Small intestine (tissue), 7 donors: Measurements from ENCODE around the gene ADM5. TPM values are rescaled to one million over a fixed set of nuclear protein-coding genes. Genes with fewer than 3 reads are reported as not detected.

Experiments
- DNase-seq, 2 donors: peaks; one replicate each; pipeline versions ENCODE4 v3.0.0 to v3.0.0-alpha.2; 2013
- FAIRE-seq: peaks from 2 replicates; lab custom pipeline; 2012; peaks lifted over from hg19 to GRCh38; lab: Jason Lieb, UNC
- H3K27ac ChIP-seq, 3 donors: one replicate each; pipeline ENCODE4 v1.5.1; 2013; ENCODE audit warnings: low read length in 2 of 3, mild to moderate bottlenecking in 2 of 3, control low read depth in 1 of 3, inconsistent platforms in 1 of 3, low read depth in 1 of 3, moderate library complexity in 1 of 3
- H3K27me3 ChIP-seq, 3 donors: one replicate each; pipeline ENCODE4 v1.6.1; 2013; ENCODE audit warnings: low read length in 3 of 3, inconsistent platforms in 1 of 3; ENCODE audit not compliant: control insufficient read depth in 3 of 3, insufficient read depth in 3 of 3
- H3K36me3 ChIP-seq, 3 donors: one replicate each; pipeline ENCODE4 v1.6.1; 2013; ENCODE audit warnings: low read length in 3 of 3, inconsistent platforms in 1 of 3, low read depth in 1 of 3, mild to moderate bottlenecking in 1 of 3, moderate library complexity in 1 of 3; ENCODE audit not compliant: control insufficient read depth in 3 of 3, insufficient read depth in 2 of 3
- H3K4me1 ChIP-seq, 3 donors: one replicate each; pipeline ENCODE4 v1.6.1; 2013; ENCODE audit warnings: low read length in 2 of 3, inconsistent platforms in 1 of 3, low read depth in 1 of 3, mild to moderate bottlenecking in 1 of 3, moderate library complexity in 1 of 3; ENCODE audit not compliant: control insufficient read depth in 3 of 3, insufficient read depth in 2 of 3
- H3K4me3 ChIP-seq, 3 donors: one replicate each; pipeline ENCODE4 v1.5.1; 2013; ENCODE audit warnings: low read length in 3 of 3, control low read depth in 1 of 3, inconsistent platforms in 1 of 3, low read depth in 1 of 3, mild to moderate bottlenecking in 1 of 3, moderate library complexity in 1 of 3
- H3K9me3 ChIP-seq, 2 donors: one replicate each; pipeline ENCODE4 v1.6.1; 2013; ENCODE audit warnings: low read depth in 1 of 2, low read length in 1 of 2; ENCODE audit not compliant: control insufficient read depth in 2 of 2, insufficient read depth in 1 of 2
- WGBS, 3 donors: extraction: QIAGEN DNeasy Blood & Tissue Kit; methylation state at CpG; one replicate each; pipeline ENCODE4 v1.1.7; 2013; 5-methylcytosine and 5-hydroxymethylcytosine counted together
- polyA plus RNA-seq, 4 donors: library from polyadenylated mRNA; stranded (reverse) in 3 of 4; unstranded in 1 of 4; fragments of 200-250 nt in 3 of 4; fragments of 120-200 nt in 1 of 4; gene quantifications; one replicate each; pipeline versions ENCODE4 v1.2.1 to v1.2.3, GENCODE V29; 2013
- donor health status: healthy with polysubstance abuse.
- donor health status: control.
- donor health status: control.
- donor health status: Bipolar disorder and iron deficiency.
- donor health status: healthy.

The ADM5 gene
- polyA plus RNA-seq, 4 donors: 0.27 to 2.7 (median 0.84) TPM; not detected in 1

DNA sequence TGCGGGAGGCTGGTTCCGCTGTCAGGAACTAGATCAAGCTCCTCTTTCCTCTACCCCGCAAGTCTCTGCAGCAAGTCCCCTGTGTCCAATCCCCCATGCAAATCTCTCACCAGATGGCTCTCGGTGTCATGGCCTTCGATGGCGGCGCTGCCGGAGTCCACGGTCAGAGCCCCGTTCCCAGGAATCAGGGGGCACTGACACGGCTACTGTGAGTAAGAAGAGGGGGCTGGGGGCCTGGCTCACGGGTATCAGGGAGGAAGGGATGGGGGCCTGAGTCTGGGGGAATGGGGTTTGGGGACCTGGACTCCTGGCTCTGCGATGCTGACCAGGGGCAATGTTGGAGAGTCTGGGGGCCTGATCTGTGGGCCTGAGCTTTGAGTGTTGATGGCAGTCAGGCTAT is 43.4 kb upstream of the ADM5 start:
- FAIRE-seq (no peak), DNase-seq (no peak)
- Histone ChIP-seq H3K4me3 (no peak overlapping the region), H3K4me1 (peaks cover 0 to 21% (median 3%) of the 10 kb centered on the region in 3 donors), H3K27me3 (no peaks in the 10 kb centered on the region), H3K36me3 (peaks cover 4 to 58% (median 12%) of the 10 kb centered on the region in 3 donors), H3K27ac (no peak overlapping the region), H3K9me3 (no peaks in the 10 kb centered on the region)
- WGBS, 3 donors: 92 to 95% (median 94%) methylated on average over 13 of the region's 13 CpGs

GRCh38 chr19:49646586-49646985 is 42.8 kb upstream of the ADM5 start:
- H3K9me3 ChIP-seq: no peaks in the 10 kb centered on the region
- H3K4me3 ChIP-seq: no peak overlapping the region
- DNase-seq: no peak
- H3K4me1 ChIP-seq: peaks cover 0 to 15% (median 3%) of the 10 kb centered on the region in 3 donors
- 92 to 96% (median 94%) methylated on average over 17 of the region's 17 CpGs for WGBS, 3 donors
- no peak for FAIRE-seq
- H3K27me3 ChIP-seq: no peaks in the 10 kb centered on the region
- H3K36me3 ChIP-seq: peaks cover 8 to 62% (median 12%) of the 10 kb centered on the region in 3 donors
- H3K27ac ChIP-seq: no peak overlapping the region

- Histone ChIP-seq H3K27me3 (no peaks in the 10 kb centered on the region), H3K4me1 (no peaks in the 10 kb centered on the region), H3K9me3 (no peaks in the 10 kb centered on the region), H3K4me3 (no peak overlapping the region), H3K36me3 (peaks cover 24 to 86% (median 29%) of the 10 kb centered on the region in 3 donors), H3K27ac (no peak overlapping the region)
- DNase-seq: no peak
- 96 to 98% (median 98%) methylated on average over 63 to 72 of the region's 72 CpGs for WGBS, 3 donors
- no peak for FAIRE-seq
These were observed 38.2 kb upstream of the ADM5 start for GRCh38 chr19:49651029-49651819.

DNA sequence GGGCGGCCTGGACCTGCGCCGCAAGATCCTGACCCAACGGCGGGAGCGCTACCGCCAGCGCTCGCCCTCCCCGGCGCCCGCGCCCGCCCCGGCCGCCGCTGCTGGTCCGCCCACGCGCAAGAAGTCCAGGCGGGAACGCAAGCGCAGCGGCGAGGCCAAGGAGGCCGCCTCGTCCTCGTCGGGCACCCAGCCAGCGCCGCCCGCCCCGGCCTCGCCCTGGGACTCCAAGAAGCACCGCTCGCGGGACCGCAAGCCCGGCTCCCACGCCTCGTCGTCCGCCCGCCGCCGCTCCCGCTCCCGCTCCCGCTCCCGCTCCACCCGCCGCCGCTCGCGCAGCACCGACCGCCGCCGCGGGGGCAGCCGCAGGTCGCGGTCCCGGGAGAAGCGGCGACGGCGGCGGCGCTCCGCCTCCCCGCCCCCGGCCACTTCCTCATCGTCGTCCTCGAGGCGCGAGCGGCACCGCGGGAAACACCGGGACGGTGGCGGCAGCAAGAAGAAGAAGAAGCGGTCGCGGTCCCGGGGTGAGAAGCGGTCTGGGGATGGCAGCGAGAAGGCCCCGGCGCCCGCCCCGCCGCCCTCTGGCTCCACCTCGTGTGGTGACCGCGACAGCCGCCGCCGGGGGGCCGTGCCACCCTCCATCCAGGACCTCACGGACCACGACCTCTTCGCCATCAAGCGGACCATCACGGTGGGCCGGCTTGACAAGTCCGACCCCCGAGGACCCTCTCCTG is 37.4 kb upstream of the ADM5 start:
- no peak for FAIRE-seq
- peaks cover 23 to 86% (median 24%) of the 10 kb centered on the region in 3 donors for H3K36me3 ChIP-seq
- WGBS, 3 donors: 97 to 98% (median 98%) methylated on average over 68 to 110 of the region's 110 CpGs

GRCh38 chr19:49652551-49653465 is 36.6 kb upstream of the ADM5 start:
- H3K27me3 ChIP-seq: no peaks in the 10 kb centered on the region
- no peak for DNase-seq
- H3K4me3 ChIP-seq: no peak overlapping the region
- 95 to 96% (median 96%) methylated on average over 53 to 58 of the region's 58 CpGs for WGBS, 3 donors
- H3K9me3 ChIP-seq: no peaks in the 10 kb centered on the region
- FAIRE-seq: no peak
- H3K27ac ChIP-seq: no peak overlapping the region
- no peaks in the 10 kb centered on the region for H3K4me1 ChIP-seq
- peaks cover 23 to 85% (median 24%) of the 10 kb centered on the region in 3 donors for H3K36me3 ChIP-seq

More for the DNA sequence above, 37.4 kb upstream of the ADM5 start:
- Histone ChIP-seq H3K9me3 (no peaks in the 10 kb centered on the region), H3K27me3 (no peaks in the 10 kb centered on the region), H3K4me3 (no peak overlapping the region), H3K27ac (no peak overlapping the region), H3K4me1 (no peaks in the 10 kb centered on the region)
- no peak for DNase-seq

DNA sequence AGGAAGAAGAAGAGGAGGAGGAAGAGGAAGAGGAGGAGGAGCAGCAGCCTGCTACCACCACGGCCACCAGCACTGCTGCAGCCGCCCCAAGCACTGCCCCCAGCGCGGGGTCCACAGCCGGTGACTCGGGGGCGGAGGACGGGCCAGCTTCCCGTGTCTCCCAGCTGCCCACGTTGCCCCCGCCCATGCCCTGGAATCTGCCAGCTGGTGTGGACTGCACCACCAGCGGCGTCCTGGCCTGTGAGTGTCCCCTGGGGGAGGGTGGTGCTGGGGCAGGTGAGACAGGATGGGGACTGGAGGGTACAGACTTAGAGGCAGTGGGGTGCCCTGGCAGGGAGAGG is 36.0 kb upstream of the ADM5 start:
- no peak overlapping the region for H3K27ac ChIP-seq
- no peak overlapping the region for H3K4me3 ChIP-seq
- DNase-seq: no peak
- peaks cover 23 to 85% (median 29%) of the 10 kb centered on the region in 3 donors for H3K36me3 ChIP-seq
- H3K9me3 ChIP-seq: no peaks in the 10 kb centered on the region
- H3K27me3 ChIP-seq: no peaks in the 10 kb centered on the region
- no peak for FAIRE-seq
- WGBS, 3 donors: 89 to 92% (median 90%) methylated on average over 13 of the region's 13 CpGs
- H3K4me1 ChIP-seq: no peaks in the 10 kb centered on the region

DNA sequence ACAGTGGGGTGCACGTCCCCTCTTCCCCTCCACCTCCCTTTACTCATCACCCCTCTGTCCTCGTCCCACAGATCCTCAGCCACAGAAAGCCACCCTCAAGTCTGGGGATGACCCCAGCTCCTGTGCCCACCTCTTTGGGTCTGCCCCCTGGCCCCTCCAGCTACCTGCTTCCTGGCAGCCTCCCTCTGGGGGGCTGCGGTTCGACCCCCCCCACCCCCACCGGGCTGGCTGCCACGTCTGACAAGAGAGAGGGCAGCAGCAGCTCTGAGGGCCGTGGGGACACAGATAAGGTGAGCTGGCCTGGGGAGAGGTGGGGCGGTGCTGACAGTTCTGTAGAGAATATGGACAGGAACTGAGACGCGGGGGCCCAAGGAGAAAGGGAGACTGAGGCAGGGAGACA is 34.8 kb upstream of the ADM5 start:
- Histone ChIP-seq H3K36me3 (peaks cover 30 to 90% (median 31%) of the 10 kb centered on the region in 3 donors), H3K27me3 (no peaks in the 10 kb centered on the region), H3K9me3 (no peaks in the 10 kb centered on the region), H3K27ac (no peak overlapping the region), H3K4me1 (no peaks in the 10 kb centered on the region), H3K4me3 (no peak overlapping the region)
- DNase-seq: no peak
- 84 to 88% (median 84%) methylated on average over 10 of the region's 10 CpGs for WGBS, 3 donors
- FAIRE-seq: no peak
